GM12878 (cell line): ENCODE measurements around the gene TRPM3.

Experiments used
- BCLAF1 ChIP-seq: fragments of 450-650 bp; IDR thresholded peaks from 2 replicates; pipeline ENCODE4 v1.6.1; 2017; ENCODE audit warnings: antibody characterized with exemption, mild to moderate bottlenecking, moderate library complexity
- CBFB ChIP-seq: IDR thresholded peaks from 2 replicates; pipeline ENCODE4 v1.6.1; 2016; ENCODE audit warnings: antibody characterized with exemption, low read depth
- CHD1 ChIP-seq: IDR thresholded peaks from 2 replicates; pipeline ENCODE4 v1.6.1; 2012; ENCODE audit warnings: low read depth, low read length, improper control_type of control experiment
- RAD21 ChIP-seq: IDR thresholded peaks from 2 replicates; pipeline ENCODE4 v1.6.1; 2011; ENCODE audit warnings: mild to moderate bottlenecking, low read depth, low read length, moderate library complexity; ENCODE audit not compliant: insufficient read depth
- REST ChIP-seq: IDR thresholded peaks from 2 replicates; pipeline ENCODE4 v1.6.1; 2012; ENCODE audit warnings: mild to moderate bottlenecking, low read depth, low read length
- USF2 ChIP-seq: IDR thresholded peaks from 2 replicates; pipeline ENCODE4 v1.6.1; 2011; ENCODE audit warnings: low read depth, low read length, improper control_type of control experiment, borderline replicate concordance

GRCh38 chr9:70983723-70984295, 137.6 kb downstream of the TRPM3 start:
- TF ChIP-seq USF2, result no peak
- no peak for TF ChIP-seq CHD1
- TF ChIP-seq RAD21, result no peak
- no peak for TF ChIP-seq CBFB
- no peak for TF ChIP-seq BCLAF1
- TF ChIP-seq REST, result no peak
